Measurements from ENCODE around the gene TMEM131.
A peak's percentile ranks its signal among the peaks of the same experiment; 100 is the strongest.
"Not testable (repeated sequence)": the region's sequence is repeated elsewhere in the genome, so short reads cannot be mapped to it uniquely, and the experiment has no call there.

Gene TMEM131

DNA sequence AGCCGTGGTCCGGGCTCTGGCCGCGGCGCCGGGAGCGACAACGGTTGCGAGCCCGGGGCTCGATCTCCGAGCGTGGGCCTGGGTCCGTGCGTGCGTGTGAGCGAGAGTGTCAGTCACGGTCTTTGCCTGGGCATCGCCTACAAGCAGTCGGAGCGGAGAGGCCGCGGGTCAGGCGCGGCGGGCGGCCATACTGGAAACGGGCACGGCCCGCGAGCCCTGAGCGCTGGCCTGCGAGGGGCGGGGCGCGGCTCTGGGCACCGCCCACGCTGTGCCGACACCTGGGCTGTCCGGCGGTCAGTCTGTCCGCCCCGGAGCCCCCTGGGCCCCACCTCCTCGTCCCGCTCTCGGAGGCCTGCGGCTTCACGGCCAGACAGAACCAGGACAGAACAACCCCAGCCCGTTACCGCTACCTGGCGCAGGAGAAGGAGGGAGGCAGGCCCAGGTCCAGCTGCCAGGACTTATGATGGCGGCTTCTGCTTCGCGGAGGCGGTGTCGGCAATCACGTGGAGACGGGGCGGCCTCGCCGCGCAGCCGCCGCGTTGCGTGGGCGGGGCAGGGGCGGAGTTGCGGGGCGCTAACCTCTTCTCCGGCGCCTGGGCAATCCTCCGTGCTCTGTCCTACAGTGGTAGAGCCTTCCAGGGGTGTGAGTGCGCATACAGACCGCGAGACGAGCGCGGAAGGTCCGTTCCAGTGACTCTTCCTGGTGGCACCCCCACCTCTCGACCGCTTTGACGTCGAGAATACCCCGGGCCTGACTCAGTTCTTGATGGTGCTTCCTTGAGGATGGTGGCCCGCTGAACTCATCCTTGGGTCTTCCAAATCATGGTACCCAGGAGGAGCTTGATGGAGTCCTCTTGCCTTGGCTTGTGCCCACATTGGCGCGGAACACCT is at the start of gene TMEM131:
TSS of gene TMEM131 (minus strand) at position 215 of the 891 bp plus-strand sequence. CDS start 286 bp downstream, outside the sequence.
- peak; percentile 60 for DNase-seq (ENCODE audit: low read depth, low spot score)

GRCh38 chr2:98044730-98045129 is 49.0 kb upstream of the TMEM131 start:
- DNase-seq (ENCODE audit: low read depth, low spot score), result not testable (repeated sequence)

GRCh38 chr2:98043101-98043500 is 47.4 kb upstream of the TMEM131 start:
- no peak for DNase-seq (ENCODE audit: low read depth, low spot score)

DNA sequence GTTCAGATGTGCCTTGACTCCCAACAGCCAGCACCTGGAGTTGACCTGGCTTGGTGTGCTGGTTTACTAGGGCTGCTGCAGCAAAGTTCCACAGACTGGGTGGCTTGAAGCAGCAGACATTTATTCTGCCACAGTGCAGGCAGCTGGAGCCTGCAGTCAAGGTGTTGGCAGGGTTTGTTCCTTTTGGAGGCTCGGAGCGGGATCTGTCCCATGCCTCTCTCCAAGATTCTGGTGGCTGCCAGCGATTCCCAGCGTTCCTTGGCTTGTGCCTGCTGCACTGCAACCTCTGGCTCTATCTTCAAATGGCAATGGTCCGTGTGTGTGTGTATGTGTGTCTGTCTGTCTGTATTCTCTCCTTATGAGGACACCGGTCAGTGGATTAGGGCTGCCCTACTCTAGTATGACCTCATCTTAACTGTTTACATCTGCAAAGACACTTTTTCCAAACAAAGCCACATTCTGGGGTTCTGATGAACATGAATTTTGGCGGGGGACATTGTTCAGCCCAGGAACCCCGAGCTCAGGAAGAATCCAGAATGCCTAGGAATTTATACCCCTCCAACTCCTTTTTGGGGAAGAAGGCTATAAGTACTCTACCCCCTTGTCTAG is 44.7 kb upstream of the TMEM131 start:
- no peak for DNase-seq (ENCODE audit: low read depth, low spot score)

- no peak for DNase-seq (ENCODE audit: low read depth, low spot score)
Measured at GRCh38 chr2:98039085-98039756, 43.5 kb upstream of the TMEM131 start.

DNA sequence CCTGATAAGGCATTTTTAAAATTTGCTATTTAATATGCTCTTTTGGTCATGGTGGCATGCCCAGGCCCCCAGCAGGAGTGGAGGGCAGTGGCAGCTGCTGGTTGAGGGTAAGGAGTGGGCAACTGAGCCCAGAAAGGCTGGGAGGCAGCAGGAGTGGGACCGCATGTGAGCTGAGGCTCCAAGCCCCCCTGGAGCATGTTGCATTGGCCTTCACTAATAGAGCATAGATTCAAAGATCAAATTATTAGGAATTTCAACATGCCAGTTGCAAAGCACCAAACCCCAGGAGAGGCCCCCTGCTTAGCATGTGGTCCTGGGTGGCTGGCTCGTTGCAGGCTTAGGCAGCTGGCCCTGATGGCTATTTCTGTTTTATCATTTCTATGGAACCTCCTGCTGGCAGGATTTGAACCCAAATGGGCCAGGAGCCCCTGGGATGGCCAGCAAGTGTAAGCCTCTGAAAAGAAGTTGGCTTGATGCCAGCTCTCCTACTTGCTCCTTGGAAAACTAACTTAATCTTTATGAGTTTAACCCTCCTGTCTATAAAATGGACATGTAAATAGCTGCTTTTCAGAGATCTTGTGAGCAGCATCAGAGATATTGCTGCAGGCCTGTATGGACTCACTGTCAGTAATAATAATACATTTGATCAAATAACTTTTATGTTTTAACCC is 42.1 kb upstream of the TMEM131 start:
- DNase-seq (ENCODE audit: low read depth, low spot score), result no peak

DNA sequence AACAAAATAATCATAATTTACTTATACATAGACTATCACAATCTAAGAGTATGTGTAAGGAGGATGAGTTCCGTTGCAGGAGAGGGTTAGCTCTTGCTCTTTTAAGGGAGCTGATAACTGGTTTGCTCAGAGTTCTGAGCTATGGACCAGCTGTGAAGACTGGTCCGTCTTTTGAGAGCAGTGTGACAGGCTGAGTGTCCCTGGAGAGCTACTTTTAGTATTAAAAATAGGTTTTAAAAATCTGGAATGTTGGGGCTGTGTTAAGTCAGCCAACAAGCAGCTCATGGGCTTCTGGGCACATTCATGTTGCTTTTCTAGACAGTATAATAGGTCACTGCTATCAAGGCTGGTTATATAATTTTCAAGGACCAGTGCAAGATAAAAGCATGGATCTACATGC is 41.5 kb upstream of the TMEM131 start:
- DNase-seq (ENCODE audit: low read depth, low spot score), result no peak

DNA sequence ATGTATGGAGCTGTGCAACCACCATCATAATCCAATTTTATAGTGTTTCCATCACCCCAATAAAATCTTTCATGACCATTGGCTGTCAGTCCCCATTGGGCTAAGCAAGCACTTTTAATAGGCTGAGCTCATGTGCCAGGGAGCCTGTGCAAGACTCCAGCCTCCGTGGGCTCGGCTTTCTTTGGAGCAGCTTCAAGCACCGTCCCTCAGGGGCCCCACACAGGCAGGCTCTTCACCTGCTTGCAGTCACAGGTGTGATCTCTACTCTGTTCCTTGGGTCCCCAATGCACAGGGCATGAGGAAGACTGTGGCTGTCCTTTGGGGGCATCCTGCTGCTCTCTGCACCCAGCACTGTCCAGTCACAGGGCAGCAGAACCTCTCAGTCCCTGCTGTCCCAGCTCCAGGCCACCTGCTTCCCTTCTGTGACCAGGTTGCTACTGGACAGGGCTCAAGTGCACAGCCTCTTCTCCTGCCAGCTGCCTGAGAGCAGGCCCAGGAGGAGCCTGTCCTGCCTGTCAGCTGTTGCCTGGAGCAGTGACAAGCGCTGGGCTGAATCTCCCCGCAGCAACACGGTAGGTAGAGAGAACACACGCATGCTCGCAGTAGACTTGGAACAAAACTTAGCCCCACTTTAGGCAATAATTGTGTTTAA is 40.7 kb upstream of the TMEM131 start:
- no peak for DNase-seq (ENCODE audit: low read depth, low spot score)

GRCh38 chr2:98034745-98035144 is 39.0 kb upstream of the TMEM131 start:
- no peak for DNase-seq (ENCODE audit: low read depth, low spot score)

DNA sequence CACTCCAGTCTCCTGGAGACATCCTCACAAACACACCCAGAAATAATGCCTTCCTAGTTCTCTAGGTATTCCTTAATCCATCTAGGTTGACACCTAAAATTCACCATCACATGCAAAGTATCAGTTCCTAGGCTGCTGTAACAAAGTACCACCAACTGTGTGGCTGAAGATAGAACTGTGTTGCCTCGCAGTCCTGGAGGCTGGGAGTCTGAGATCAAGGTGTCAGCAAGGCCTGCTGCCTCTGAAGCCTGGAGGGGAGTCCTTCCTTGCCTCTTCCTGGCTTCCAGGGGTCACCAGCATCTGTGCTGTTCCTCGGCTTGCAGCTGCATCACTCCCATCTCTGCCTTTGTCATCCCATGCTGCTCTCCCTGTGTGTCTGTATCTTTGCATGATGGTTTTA is 36.3 kb upstream of the TMEM131 start:
- no peak for DNase-seq (ENCODE audit: low read depth, low spot score)

DNA sequence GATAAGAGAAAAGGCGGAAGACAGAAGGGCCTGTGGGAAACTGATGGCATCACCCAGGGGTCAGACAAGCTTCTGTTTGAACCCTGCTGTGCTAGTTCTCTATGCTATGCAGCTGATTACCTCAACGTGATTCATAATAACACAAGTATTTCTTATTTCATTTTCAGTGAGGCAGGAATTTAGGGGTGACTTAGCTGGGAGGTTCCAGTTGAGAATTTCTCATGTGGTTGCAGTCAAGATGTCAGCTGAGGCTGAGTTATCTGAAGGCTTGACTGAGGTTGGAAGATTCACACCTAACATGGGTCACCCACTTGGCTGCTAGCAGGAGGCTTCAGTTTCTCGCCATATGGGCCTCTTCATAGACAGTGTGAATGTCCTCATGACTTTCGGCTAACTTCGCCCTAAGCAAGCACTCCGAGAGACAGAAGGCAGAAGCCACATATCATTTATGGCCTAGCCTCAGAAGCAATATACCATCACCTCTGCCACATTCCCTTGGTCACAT is 34.0 kb upstream of the TMEM131 start:
- DNase-seq (ENCODE audit: low read depth, low spot score), result no peak

DNA sequence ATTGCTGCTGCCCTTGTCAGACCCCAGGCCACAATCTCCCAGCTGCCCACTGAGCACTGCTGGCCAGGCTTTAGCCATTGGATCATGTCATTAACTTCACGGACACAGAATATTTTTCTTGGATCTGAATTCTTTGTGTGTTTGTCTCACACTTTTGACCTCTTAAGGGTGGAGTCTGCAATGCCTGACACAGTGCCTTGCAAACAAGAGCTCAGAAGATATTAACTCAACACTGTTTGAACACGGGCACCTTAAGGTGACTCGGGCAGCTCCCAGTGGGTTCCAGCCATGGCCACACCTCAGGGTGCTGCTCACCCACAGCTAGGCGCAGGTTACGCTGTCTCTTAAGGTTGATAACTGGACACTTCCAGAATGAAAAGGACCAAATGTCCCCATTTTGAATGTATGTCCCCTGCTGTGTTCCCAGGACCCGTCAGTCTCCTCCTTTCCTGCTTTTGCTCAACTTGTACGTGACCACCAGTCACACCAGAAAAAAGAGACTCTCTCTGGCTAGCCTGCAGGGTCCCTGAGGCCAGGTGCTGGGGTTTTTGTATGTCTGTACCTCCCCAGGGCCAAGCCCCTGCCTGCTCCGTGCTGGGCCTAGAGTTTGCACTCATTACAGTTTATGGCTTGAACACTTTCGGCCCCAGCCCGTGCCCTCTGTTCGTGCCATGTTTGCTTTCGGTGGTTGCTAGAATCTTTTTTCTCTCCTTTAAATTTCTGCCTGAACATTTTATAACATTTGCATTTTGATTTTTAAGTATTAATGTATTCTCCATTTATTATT is 33.4 kb upstream of the TMEM131 start:
- DNase-seq (ENCODE audit: low read depth, low spot score), result no peak

GRCh38 chr2:98028101-98028561 is 32.4 kb upstream of the TMEM131 start:
- DNase-seq (ENCODE audit: low read depth, low spot score), result no peak

- DNase-seq (ENCODE audit: low read depth, low spot score), result no peak
Measured at GRCh38 chr2:98027538-98027937, 31.8 kb upstream of the TMEM131 start.

- DNase-seq (ENCODE audit: low read depth, low spot score), result no peak
Measured at GRCh38 chr2:98026927-98027522, 31.3 kb upstream of the TMEM131 start.

DNA sequence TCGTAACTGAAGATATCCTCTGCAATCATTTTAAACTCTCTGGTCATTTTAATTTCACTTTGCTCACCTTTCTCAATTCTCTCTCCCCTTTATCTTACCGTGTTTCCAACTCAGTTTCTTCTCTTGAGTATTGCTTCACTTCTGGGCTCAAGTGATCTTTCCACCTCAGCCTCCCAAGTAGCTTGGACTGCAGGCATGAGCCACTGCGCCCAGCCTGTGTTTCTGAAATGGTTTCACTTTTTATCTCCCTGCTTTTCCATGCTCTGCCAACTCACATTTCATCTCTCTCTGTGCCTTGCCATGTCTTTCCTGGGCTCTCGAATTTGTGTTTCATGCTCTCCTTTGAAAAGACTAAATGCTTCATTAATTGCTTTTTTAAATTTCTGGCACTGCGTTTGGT is 30.5 kb upstream of the TMEM131 start:
- no peak for DNase-seq (ENCODE audit: low read depth, low spot score)

DNA sequence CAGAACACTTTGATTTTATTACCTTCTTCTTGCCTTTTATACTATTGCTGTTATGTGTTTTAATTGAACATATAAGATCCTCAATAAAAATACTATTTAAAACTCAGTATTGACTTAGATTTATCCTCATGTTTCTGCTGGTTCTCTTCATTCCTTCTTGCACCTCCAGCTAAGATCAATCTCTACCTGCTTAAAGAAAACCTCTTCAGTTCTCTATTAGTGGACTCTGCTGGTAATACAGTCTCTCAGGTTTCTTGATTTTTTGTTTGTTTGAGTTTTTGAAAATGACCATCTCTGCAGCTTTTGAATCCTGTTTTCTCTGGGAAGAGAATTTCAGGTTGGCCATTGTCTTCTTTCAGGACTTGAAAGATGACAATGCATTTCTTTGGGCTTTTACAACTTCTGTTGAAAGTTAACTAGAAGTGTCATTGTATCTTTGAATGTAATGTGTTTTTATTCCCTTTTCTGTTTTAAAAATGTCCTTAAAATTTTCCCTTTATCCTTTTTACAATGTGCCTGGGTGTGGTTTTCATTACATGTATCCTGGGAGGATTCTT is 29.8 kb upstream of the TMEM131 start:
- no peak for DNase-seq (ENCODE audit: low read depth, low spot score)

DNA sequence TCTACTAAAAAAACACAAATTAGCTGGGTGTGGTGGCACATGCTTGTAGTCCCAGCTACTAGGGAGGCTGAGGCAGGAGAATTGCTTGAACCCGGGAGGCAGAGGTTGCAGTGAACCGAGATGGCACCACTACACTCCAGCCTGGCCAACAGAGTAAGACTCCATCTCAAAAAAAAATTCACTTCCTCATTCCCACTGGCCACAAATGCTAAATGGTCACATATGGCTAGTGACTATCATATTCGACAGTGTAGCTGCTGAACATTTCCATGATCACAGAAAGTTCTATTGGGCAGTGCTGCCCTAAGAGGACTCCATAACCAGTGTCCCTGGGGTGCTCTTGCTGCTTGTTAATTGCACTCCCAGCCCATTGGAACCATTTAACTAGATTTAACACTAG is 26.3 kb upstream of the TMEM131 start:
- not testable (repeated sequence) for DNase-seq (ENCODE audit: low read depth, low spot score)

- no peak for DNase-seq (ENCODE audit: low read depth, low spot score)
Measured at GRCh38 chr2:98020992-98021713, 25.4 kb upstream of the TMEM131 start.
